ENCODE data around the gene PGLYRP2.

The PGLYRP2 gene

DNA sequence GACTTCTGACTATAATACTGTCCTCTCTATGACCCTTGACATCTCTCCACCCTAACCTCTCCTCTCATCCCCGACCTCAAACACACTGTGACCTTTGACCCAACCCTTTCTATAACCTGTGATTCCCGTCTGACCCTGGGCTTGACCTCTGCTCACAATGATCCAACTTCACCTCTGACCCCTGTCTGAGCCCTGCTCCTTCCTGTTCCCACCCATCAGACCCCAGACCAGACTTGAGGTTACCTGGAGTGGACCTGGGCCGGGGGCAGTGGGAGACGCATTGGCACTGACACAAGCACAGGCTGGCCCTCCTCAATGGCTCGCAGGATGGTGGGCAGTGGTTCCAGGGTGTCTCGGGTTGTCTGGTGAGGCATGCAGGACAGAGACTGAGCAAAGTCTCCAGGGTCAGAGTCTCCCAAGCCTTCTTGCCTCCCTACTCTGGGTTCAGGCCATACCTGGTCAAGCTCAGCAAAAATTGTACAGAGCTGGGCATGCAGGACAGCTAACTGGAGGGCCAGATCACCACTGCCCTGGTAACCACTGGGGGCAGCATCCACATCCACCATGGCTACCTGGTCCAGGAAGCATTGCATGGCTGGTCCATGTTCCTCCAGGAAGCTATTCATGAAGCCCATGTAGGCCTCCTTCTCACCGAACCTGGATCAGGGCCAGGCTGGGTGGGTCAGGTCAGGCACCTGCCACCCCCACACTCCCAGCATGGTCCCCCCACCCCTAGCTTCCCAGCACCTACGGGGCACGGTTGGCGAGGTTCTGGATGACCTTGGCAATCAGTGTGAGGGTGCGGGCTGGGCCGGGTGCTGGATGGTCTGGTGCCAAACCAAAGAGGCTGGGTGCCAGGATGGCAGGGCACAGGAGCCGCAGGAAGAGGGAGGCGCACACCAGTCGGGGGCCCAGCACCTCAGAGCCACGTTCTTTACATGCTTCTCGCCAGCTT lies 25.1 kb downstream of the PGLYRP2 start:
- DNase-seq = no peak

- no peak for DNase-seq
Measured at GRCh38 chr19:15453091-15453578, 26.2 kb downstream of the PGLYRP2 start.

- peak; percentile 8 for DNase-seq
Measured at GRCh38 chr19:15452111-15453047, 26.9 kb downstream of the PGLYRP2 start.

GRCh38 chr19:15450528-15450890 lies 28.8 kb downstream of the PGLYRP2 start:
- DNase-seq = no peak

DNA sequence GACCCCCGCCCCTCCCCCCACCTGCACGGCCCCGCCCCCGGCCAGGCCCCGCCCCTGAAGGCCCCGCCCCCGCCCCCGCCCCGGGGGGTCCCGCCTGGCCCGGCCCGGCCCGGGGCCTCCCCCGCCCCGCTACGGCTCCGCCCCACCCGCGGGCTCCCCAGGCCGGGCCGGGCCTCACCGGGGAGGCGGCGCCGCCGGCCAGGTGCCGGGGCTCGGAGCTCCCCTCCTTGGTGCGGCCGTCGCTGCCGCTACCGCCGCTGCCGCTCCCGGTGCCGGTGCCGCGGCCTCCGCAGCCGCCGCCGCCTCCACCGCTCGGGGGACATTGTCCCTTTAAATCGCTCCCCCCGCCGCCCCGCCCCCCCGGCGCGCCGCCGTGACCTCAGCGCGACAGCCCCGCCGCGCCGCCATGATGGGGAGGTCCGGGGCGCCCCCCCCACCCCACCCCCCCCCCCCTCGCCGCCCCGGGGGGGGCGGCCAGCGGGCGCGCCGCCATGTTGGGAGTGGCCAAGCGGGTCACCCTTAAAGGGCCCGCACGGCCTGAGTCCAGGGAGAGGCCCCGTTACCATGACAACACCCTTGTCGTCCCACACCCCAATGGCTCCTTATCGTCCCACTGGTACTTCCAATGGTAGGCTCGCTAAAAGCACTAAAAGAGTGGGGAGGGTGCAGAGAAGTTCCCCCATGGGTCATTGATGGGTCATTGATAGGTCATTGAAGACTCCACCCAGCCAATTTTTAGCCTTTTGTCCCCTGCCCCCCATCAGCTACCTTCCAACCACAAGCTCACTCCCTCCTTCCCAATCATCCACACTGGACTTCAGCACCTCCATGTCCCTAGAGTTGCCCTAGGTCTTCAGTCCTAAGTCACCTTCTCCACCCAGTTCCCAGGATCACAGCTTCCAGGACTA lies 29.4 kb downstream of the PGLYRP2 start, which contains the start of gene WIZ:
TSS of gene WIZ (minus strand) at position 337 of the 908 bp plus-strand sequence. CDS start 1,649 bp downstream, outside the sequence.
- DNase-seq = peak; percentile 85

DNA sequence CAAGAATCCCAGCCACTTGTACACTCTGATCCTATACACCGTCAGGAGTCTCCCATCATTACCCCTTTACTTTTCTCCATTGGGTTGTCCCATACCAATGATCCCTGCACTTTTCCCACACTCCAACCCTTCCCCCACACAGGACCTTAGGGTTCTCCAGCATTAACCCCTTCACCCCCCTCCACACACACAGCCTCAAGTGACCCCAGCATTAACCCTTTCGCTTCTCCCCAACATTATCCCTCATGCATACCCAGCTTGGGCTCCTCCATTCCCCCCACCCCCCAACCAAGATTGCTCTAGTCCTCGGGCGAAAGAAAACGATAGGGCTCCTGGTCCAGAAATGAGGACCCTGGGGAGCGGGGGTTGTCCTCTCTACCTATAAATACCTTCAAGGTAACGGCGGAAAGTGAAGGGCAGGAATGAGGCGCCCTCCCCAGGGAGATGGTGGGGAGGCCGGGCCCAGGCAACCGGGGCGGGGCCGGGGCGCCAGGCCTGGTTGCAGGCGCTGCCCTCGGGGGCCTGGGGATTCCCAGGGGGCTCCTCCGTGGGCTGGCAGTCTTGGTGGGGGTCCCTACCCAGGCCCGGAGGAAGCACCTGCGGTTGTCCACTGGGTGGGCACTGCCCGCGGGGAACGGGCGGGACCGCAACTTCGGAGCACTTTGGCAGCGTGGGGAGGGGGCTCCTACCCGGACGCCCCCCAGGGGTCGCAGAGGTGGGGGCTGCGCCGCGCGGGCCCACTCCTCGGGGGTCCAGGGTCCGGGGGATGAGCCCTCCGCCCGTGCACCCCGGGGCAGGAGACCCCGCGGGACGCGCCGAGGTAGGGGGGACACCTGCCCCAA lies 30.3 kb downstream of the PGLYRP2 start:
- DNase-seq = peak; percentile 5

DNA sequence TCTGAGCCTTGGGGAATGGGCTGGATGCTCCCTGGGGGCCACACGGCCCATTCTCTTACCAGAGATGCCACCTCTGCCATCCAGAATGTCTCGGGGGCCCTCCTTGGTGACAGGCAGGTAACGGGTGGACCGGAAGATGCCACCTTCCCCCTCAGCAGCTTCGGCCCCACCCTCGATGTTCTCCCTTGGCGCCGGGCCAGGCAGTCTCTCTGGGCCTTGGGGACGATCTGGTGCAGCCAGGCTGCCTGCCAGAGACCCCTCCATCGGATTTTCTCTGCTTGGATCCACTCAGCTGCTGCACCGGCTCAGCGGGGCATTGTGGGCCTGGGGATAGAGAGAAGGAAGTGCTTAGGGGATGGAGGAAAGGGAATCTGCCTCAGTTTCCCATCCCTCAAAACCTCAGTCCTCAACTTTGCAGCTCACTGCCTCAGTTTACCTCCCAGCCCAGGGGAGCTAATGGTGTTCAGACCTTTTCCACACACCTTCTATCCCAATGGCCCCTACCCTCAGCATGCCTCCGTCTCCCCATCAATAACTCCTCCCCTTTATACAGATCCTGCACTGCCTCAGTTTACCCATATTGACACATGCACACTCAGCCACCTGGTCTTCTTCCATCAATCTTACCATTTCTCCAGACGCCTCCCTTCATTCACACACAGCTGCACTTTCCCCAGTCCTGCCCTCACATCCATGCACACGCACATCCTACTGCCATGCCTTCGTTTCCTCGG lies 31.1 kb downstream of the PGLYRP2 start:
- no peak for DNase-seq

DNA sequence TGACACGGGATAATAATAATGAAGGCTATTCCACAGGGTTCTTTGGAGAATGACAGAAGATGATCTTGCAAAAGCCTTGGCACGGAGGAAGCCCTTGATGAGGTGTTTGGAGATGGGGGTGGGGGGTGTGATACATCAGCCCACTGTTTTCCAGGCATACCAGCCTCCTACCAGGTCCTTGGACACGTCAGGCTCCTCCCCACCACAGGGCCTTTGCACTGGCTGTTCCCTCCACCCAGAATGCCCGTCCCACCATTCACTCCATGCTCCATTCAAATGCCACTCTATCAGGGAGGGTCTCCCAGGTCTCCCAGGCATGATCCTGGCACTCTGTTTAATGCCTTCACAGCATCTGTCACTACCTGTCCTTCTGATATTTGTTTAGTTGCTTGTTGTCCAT lies 32.2 kb downstream of the PGLYRP2 start:
- DNase-seq = no peak

DNA sequence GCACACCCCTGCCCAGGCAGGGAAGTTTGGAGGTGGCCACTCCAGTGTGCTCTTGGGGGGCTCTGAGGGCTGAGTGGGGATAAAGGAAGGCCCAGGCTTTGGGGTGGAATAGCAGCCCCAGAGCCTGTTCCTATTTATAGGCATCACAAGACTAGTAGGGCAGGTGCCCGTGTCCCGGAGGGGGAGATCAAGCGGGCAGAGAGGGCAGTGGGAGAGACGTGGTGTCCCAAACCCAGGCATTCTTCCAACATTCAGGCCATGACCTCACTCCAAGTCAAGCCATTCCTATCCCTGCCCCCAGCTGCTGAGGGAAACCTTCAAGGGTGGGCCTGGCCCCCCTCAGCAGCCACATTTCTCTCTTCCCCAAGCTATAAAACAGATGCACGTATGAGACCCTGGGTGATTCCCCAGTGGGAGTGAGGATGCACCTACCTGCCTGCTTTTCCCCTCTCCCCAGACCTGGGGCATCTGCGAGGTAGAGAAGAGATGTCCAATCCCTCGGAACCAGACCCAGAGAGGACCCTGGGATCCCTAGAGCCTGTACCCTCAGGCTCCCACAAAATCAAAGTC lies 33.4 kb downstream of the PGLYRP2 start:
- no peak for DNase-seq

- DNase-seq = no peak
Measured at GRCh38 chr19:15445227-15445605, 34.1 kb downstream of the PGLYRP2 start.

DNA sequence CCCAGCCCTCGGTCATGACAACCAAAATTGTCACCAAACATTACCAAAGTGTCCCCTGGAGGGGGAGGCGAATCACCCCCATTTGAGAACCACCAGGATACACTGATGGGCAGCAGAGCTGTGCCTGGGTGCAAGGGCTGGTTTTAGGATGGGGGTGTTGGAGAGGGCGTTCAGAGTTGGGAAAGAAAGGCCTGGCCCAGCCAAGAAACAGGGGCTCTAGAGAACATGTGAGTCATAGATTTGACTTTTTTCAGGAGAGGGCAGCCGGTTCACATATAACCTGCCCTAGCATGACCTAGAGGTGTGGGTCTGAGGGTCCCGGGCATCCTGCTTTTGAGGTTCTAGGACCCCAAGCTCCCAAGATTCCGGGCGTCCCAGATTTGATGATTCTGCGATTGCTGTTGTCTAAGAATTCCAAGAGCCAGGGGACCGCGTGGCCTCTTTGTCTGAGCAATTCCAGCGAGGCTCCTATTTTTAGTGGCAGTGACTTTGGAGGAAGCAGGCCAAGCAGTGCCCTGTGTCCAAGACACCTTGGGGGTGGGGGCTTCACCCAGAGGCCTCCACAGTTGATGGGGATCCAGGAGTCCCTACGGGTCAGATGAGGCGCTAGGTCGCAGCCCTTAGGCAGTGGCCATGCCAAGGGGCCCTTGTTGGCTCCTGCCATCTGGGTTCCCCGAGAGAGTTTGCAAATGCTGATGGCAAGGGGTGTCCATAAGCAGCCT lies 34.6 kb downstream of the PGLYRP2 start:
- DNase-seq = no peak

- no peak for DNase-seq
Measured at GRCh38 chr19:15443838-15444237, 35.5 kb downstream of the PGLYRP2 start.

- no peak for DNase-seq
Measured at GRCh38 chr19:15443325-15443724, 36.0 kb downstream of the PGLYRP2 start.

GRCh38 chr19:15442142-15442920 lies 37.0 kb downstream of the PGLYRP2 start:
- no peak for DNase-seq

- no peak for DNase-seq
Measured at GRCh38 chr19:15441317-15441716, 38.0 kb downstream of the PGLYRP2 start.

GRCh38 chr19:15439821-15440641 lies 39.3 kb downstream of the PGLYRP2 start:
- DNase-seq = no peak

GRCh38 chr19:15439078-15439799 lies 40.1 kb downstream of the PGLYRP2 start:
- DNase-seq = no peak
